Endothelial cell of umbilical vein (primary cell): ENCODE results near the gene KRTAP10-12. TPM values are rescaled to one million over a fixed set of nuclear protein-coding genes. Genes with fewer than 3 reads are reported as not detected.

Experiments
- BruUV-seq: library from RNA; stranded (reverse); fragments of 400-500 nt; replicated peaks from 2 replicates; lab custom pipeline; 2021; lab: Mats Ljungman, UMichigan
- CTCF ChIA-PET: fragments of 300-600, 350-600 bp; sonication (Branson Sonifier 250); formaldehyde crosslinking; loops from one replicate; lab custom pipeline; 2021; ENCODE audit warnings: antibody characterized with exemption, inconsistent platforms; lab: Charles Lee
- POLR2A ChIA-PET: fragments of 300-600, 350-600 bp; sonication (Branson Sonifier 250); formaldehyde crosslinking; loops from one replicate; lab custom pipeline; 2021; ENCODE audit warnings: antibody characterized with exemption, inconsistent platforms; lab: Charles Lee
- DNase-seq: peaks from one replicate; pipeline ENCODE4 v3.0.0-alpha.2; 2011; ENCODE audit warnings: low read depth, low spot score
- FAIRE-seq: peaks from 2 replicates; lab custom pipeline; 2011; peaks lifted over from hg19 to GRCh38; lab: Jason Lieb, UNC
- H2AFZ ChIP-seq: 2 replicates; pipeline ENCODE4 v1.6.0; 2012; ENCODE audit warnings: low read depth, low read length, control low read depth, inconsistent platforms
- H3K27ac ChIP-seq: 2 replicates; pipeline ENCODE4 v1.5.1; 2011; ENCODE audit warnings: low read depth, mild to moderate bottlenecking, control low read depth, low read length, moderate library complexity; ENCODE audit not compliant: insufficient read depth
- H3K27me3 ChIP-seq, 2 experiments: 2 replicates each; pipeline versions ENCODE4 v1.6.0 to v1.6.1; 2011; ENCODE audit warnings: low read length in 2 of 2, mixed read lengths in 1 of 2; ENCODE audit not compliant: control insufficient read depth in 2 of 2, insufficient read depth in 2 of 2
- H3K36me3 ChIP-seq, 2 experiments: 2 replicates in 1 of 2; 3 replicates in 1 of 2; pipeline ENCODE4 v1.5.1; 2011; ENCODE audit warnings: low read length in 2 of 2, mild to moderate bottlenecking in 1 of 2, moderate library complexity in 1 of 2; ENCODE audit not compliant: control insufficient read depth in 2 of 2, insufficient read depth in 2 of 2; ENCODE audit errors: extremely low read depth in 1 of 2
- H3K4me1 ChIP-seq: 3 replicates; pipeline ENCODE4 v1.5.1; 2011; ENCODE audit warnings: mild to moderate bottlenecking, low read length; ENCODE audit not compliant: control insufficient read depth, insufficient read depth; ENCODE audit errors: extremely low read depth
- H3K4me2 ChIP-seq: 2 replicates; pipeline ENCODE4 v1.6.1; 2011; ENCODE audit warnings: low read length, control low read depth, mixed read lengths; ENCODE audit not compliant: insufficient read depth
- H3K4me3 ChIP-seq, 3 experiments: fragments of 200-600 bp in 1 of 3; sonication (generic), shearing (Covaris generic) in 1 of 3; replicated peaks in 1 of 3; 2 replicates each; pipeline ENCODE4 v1.5.1; 2011 to 2016; ENCODE audit warnings: control low read depth in 3 of 3, low read length in 3 of 3, mild to moderate bottlenecking in 2 of 3, inconsistent platforms in 1 of 3, low read depth in 1 of 3, moderate library complexity in 1 of 3; ENCODE audit not compliant: insufficient read depth in 1 of 3
- H3K79me2 ChIP-seq: 2 replicates; pipeline ENCODE4 v1.6.0; 2012; ENCODE audit warnings: low read length, inconsistent platforms; ENCODE audit not compliant: control insufficient read depth, insufficient read depth
- H3K9ac ChIP-seq: replicated peaks from 2 replicates; pipeline ENCODE3; 2011; ENCODE audit warnings: low read length, control low read depth; ENCODE audit not compliant: insufficient read depth; ENCODE audit errors: extremely low read depth
- H3K9me1 ChIP-seq: replicated peaks from 3 replicates; pipeline ENCODE4 v1.6.0; 2011; ENCODE audit warnings: mild to moderate bottlenecking, low read length; ENCODE audit not compliant: control insufficient read depth, insufficient read depth; ENCODE audit errors: extremely low read depth
- H3K9me3 ChIP-seq: replicated peaks from 2 replicates; pipeline ENCODE4 v1.5.1; 2012; ENCODE audit warnings: low read length, inconsistent platforms; ENCODE audit not compliant: control insufficient read depth, insufficient read depth
- H4K20me1 ChIP-seq: replicated peaks from 2 replicates; pipeline ENCODE3; 2011; ENCODE audit warnings: mild to moderate bottlenecking, low read length; ENCODE audit not compliant: control insufficient read depth, insufficient read depth; ENCODE audit errors: extremely low read depth
- CTCF ChIP-seq, 2 donors: IDR thresholded peaks; 1 replicate in 1 of 2; 2 replicates in 1 of 2; pipeline ENCODE4 v1.5.1; 2011; ENCODE audit warnings: low read length in 2 of 2, mild to moderate bottlenecking in 2 of 2, moderate library complexity in 2 of 2, control low read depth in 1 of 2, inconsistent platforms in 1 of 2, low read depth in 1 of 2; ENCODE audit not compliant: insufficient read depth in 1 of 2; ENCODE audit errors: extremely low read depth in 1 of 2
- EZH2 ChIP-seq: IDR thresholded peaks from 2 replicates; pipeline ENCODE4 v1.6.1; 2012; ENCODE audit warnings: borderline replicate concordance, low read depth, mild to moderate bottlenecking, moderate library complexity, low read length, inconsistent platforms; ENCODE audit not compliant: severe bottlenecking
- FOS ChIP-seq: IDR thresholded peaks from 2 replicates; pipeline ENCODE4 v1.6.1; 2011; ENCODE audit warnings: mild to moderate bottlenecking, low read length, moderate library complexity, borderline replicate concordance; ENCODE audit not compliant: insufficient read depth
- GATA2 ChIP-seq: IDR thresholded peaks from 2 replicates; pipeline ENCODE4 v1.7.0; 2011; ENCODE audit warnings: low read depth, mild to moderate bottlenecking, moderate library complexity, mixed read lengths, low read length; ENCODE audit not compliant: insufficient read length, insufficient read depth
- JUN ChIP-seq: IDR thresholded peaks from 2 replicates; pipeline ENCODE4 v1.6.1; 2011; ENCODE audit warnings: borderline replicate concordance, low read depth; ENCODE audit not compliant: insufficient read length, insufficient read depth
- MAX ChIP-seq: IDR thresholded peaks from 2 replicates; pipeline ENCODE4 v1.6.1; 2011; ENCODE audit not compliant: insufficient read depth, insufficient read length
- MYC ChIP-seq: IDR thresholded peaks from one replicate; pipeline ENCODE4 v1.6.1; 2011; ENCODE audit warnings: mild to moderate bottlenecking, low read depth, low read length
- POLR2A ChIP-seq: IDR thresholded peaks from 2 replicates; pipeline ENCODE4 v1.6.1; 2012; ENCODE audit warnings: low read depth, mild to moderate bottlenecking, control low read depth, low read length
- POLR2AphosphoS5 ChIP-seq: IDR thresholded peaks from 2 replicates; pipeline ENCODE4 v1.6.1; 2012; ENCODE audit warnings: low read depth, mild to moderate bottlenecking, control low read depth, low read length, moderate library complexity; ENCODE audit not compliant: insufficient read depth
- dilution Hi-C: fragments of 300-500 bp; cut with MboI; formaldehyde crosslinking; loops from one replicate; pipeline ENCODE4 v1.15.0; 2019; ENCODE audit warnings: low sequenced_read_pairs; ENCODE audit not compliant: extremely low pct_ligation_motif_present
- intact Hi-C: fragments of 100-400 bp; cut with micrococcal nuclease; formaldehyde crosslinking; loops from one replicate; pipeline ENCODE4 v1.10.0; 2022
- polyA plus RNA-seq, 4 experiments: library from polyadenylated mRNA; depleted of rRNA in 3 of 4; stranded (reverse) in 3 of 4; unstranded in 1 of 4; fragments of >200 nt; gene quantifications; 2 replicates each; pipeline versions ENCODE4 v1.2.1 to v1.2.3, GENCODE V29; 2011 to 2012; ENCODE audit warnings: missing spikeins in 1 of 4
- total RNA-seq: library from RNA; stranded (reverse); gene quantifications from 2 replicates; pipeline ENCODE4 v1.2.3, GENCODE V29; 2021

The KRTAP10-12 gene
- total and polyA plus RNA-seq, 2 donors (not counting 3 experiments of a cell fraction or from before 2014, with no cell fraction given) = not detected

- no peaks in the 10 kb centered on the region for H3K9me1 ChIP-seq
- FAIRE-seq = no peak
- H3K4me1 ChIP-seq = no peaks in the 10 kb centered on the region
- H3K4me3 ChIP-seq = no peak overlapping the region
- peaks cover 0 to 4% of the 10 kb centered on the region in 2 experiments for H3K27me3 ChIP-seq
- H3K4me2 ChIP-seq = no peak overlapping the region
- no peak for TF ChIP-seq EZH2
- TF ChIP-seq POLR2AphosphoS5 = no peak
- TF ChIP-seq MAX = no peak
- TF ChIP-seq GATA2 = no peak
- TF ChIP-seq JUN = no peak
- no peak for TF ChIP-seq POLR2A
- H3K9me3 ChIP-seq = no peaks in the 10 kb centered on the region
- H3K79me2 ChIP-seq = no peaks in the 10 kb centered on the region
- ChIA-PET CTCF (interaction anchor here (0.5 kb wide), 1 partner anchor 85 kb away, joined by 3 read pairs; no protein-coding TSS in a partner anchor), POLR2A (no interaction called here)
- DNase-seq = no peak
- H3K36me3 ChIP-seq = no peaks in the 10 kb centered on the region
- dilution Hi-C loops = no loop called here
- no peak overlapping the region for H2AFZ ChIP-seq
- no TSS peak for BruUV-seq
- H4K20me1 ChIP-seq = no peaks in the 10 kb centered on the region
- intact Hi-C loops = no loop called here
- no peak overlapping the region for H3K27ac ChIP-seq
- H3K9ac ChIP-seq = no peak overlapping the region
These were observed 26.1 kb upstream of the KRTAP10-12 start for GRCh38 chr21:44670642-44671432.

GRCh38 chr21:44671911-44672310, 25.1 kb upstream of the KRTAP10-12 start:
- H3K27ac ChIP-seq = no peak overlapping the region
- H4K20me1 ChIP-seq = no peaks in the 10 kb centered on the region
- no TSS peak for BruUV-seq
- FAIRE-seq = no peak
- no peak overlapping the region for H3K4me2 ChIP-seq
- ChIA-PET CTCF (interaction anchor here (1.4 kb wide), 1 partner anchor 16 kb away, joined by 3 read pairs; no protein-coding TSS in a partner anchor), POLR2A (no interaction called here)
- H3K9ac ChIP-seq = no peak overlapping the region
- DNase-seq = no peak
- no peaks in the 10 kb centered on the region for H3K9me3 ChIP-seq
- peaks cover 1 to 4% of the 10 kb centered on the region in 2 experiments for H3K27me3 ChIP-seq
- H3K4me3 ChIP-seq = no peak overlapping the region
- no peak overlapping the region for H2AFZ ChIP-seq
- no peak for TF ChIP-seq POLR2AphosphoS5
- TF ChIP-seq EZH2 = no peak
- no peak for TF ChIP-seq FOS
- no peak for TF ChIP-seq MAX
- no peak for TF ChIP-seq GATA2
- TF ChIP-seq CTCF (IDR thresholded peaks at IDR 0.05; ENCODE audit: extremely low read depth in 1 of 2, insufficient read depth in 1 of 2, low read depth in 1 of 2, low read length in 2 of 2) = no peak
- TF ChIP-seq POLR2A = no peak
- no peak for TF ChIP-seq JUN
- TF ChIP-seq MYC = no peak
- no peaks in the 10 kb centered on the region for H3K9me1 ChIP-seq
- dilution Hi-C loops (no loop called here), intact Hi-C loops (no loop called here)
- H3K4me1 ChIP-seq = no peaks in the 10 kb centered on the region
- H3K79me2 ChIP-seq = no peaks in the 10 kb centered on the region
- H3K36me3 ChIP-seq = no peaks in the 10 kb centered on the region
